Tibial nerve (tissue), 4 donors: ENCODE data around the gene C1orf105.

Experiments
- EP300 ChIP-seq, 2 donors: sonication (generic); formaldehyde crosslinking; IDR thresholded peaks; one replicate each; pipeline ENCODE4 v1.6.1; 2017; ENCODE audit warnings: antibody characterized with exemption in 2 of 2, mild to moderate bottlenecking in 1 of 2
- POLR2A ChIP-seq, 2 donors: fragments of 450-650 bp; IDR thresholded peaks; one replicate each; pipeline ENCODE4 v1.6.1; 2017; ENCODE audit warnings: antibody characterized with exemption in 2 of 2, mild to moderate bottlenecking in 2 of 2, moderate library complexity in 2 of 2
- TF ChIP-seq, protein P1 (sequence below), 5 experiments: fragments of 200-600 bp in 3 of 5; fragments of 450-650 bp in 2 of 5; sonication (generic) in 3 of 5; IDR thresholded peaks; one replicate each; pipeline ENCODE4 v1.5.1; 2016 to 2019; ENCODE audit warnings: antibody characterized with exemption in 5 of 5, mild to moderate bottlenecking in 3 of 5, moderate library complexity in 2 of 5

DNA sequence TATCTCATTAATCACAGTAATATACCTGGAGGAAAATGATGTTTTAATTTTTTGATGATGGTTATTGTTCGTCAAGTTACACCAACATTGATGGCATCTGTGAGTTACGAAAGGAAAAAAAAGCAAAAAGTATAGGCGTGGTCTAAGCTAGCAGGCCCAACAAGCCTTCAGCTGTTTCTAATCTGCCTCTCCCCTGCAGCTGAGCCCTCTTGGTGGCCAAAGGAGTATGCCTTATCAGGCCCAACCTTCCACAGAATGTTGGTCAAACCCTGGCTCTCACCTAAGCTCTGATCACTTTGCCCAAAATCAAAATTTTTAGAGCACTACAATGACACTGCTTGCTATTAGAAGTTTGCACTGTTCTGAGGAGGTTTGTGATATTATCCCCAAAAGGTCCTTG, 4.9 kb downstream of the C1orf105 start:
- no peak for TF ChIP-seq POLR2A (IDR thresholded peaks at IDR 0.05)
- TF ChIP-seq, protein P1, sequence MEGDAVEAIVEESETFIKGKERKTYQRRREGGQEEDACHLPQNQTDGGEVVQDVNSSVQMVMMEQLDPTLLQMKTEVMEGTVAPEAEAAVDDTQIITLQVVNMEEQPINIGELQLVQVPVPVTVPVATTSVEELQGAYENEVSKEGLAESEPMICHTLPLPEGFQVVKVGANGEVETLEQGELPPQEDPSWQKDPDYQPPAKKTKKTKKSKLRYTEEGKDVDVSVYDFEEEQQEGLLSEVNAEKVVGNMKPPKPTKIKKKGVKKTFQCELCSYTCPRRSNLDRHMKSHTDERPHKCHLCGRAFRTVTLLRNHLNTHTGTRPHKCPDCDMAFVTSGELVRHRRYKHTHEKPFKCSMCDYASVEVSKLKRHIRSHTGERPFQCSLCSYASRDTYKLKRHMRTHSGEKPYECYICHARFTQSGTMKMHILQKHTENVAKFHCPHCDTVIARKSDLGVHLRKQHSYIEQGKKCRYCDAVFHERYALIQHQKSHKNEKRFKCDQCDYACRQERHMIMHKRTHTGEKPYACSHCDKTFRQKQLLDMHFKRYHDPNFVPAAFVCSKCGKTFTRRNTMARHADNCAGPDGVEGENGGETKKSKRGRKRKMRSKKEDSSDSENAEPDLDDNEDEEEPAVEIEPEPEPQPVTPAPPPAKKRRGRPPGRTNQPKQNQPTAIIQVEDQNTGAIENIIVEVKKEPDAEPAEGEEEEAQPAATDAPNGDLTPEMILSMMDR (IDR thresholded peaks at IDR 0.05) = no peak
- no peak for TF ChIP-seq EP300 (IDR thresholded peaks at IDR 0.05)
